CD14-positive monocyte (primary cell): ENCODE measurements around the gene STK38L. TPM values are rescaled to one million over a fixed set of nuclear protein-coding genes. Genes with fewer than 3 reads are reported as not detected.

Experiments used
- DNase-seq, 3 donors: peaks; one replicate each; pipeline ENCODE4 v3.0.0-alpha.2; 2011 to 2022
- H2AFZ ChIP-seq: 2 replicates; pipeline ENCODE4 v1.6.0; 2012; ENCODE audit warnings: mild to moderate bottlenecking, low read depth, low read length, inconsistent platforms; ENCODE audit not compliant: insufficient read depth, poor library complexity, severe bottlenecking
- H3K27ac ChIP-seq, 2 donors: 1 replicate in 1 of 2; 2 replicates in 1 of 2; pipeline ENCODE4 v1.5.1; 2012 to 2013; ENCODE audit warnings: low read length in 2 of 2, control low read depth in 1 of 2, inconsistent platforms in 1 of 2, low read depth in 1 of 2, mild to moderate bottlenecking in 1 of 2
- H3K27me3 ChIP-seq, 2 donors: one replicate each; pipeline versions ENCODE4 v1.6.0 to v1.6.1; 2011 to 2013; ENCODE audit warnings: low read length in 2 of 2; ENCODE audit not compliant: control insufficient read depth in 2 of 2, insufficient read depth in 2 of 2
- H3K36me3 ChIP-seq, 2 donors: replicated peaks in 1 of 2; 1 replicate in 1 of 2; 2 replicates in 1 of 2; pipeline versions ENCODE4 v1.5.1 to v1.6.1; 2012 to 2013; ENCODE audit warnings: low read length in 2 of 2, control low read depth in 1 of 2, inconsistent platforms in 1 of 2, mild to moderate bottlenecking in 1 of 2; ENCODE audit not compliant: insufficient read depth in 2 of 2, control insufficient read depth in 1 of 2
- H3K4me1 ChIP-seq, 2 donors: 1 replicate in 1 of 2; 2 replicates in 1 of 2; pipeline versions ENCODE4 v1.5.1 to v1.6.1; 2012 to 2013; ENCODE audit warnings: low read length in 2 of 2, control low read depth in 1 of 2, inconsistent platforms in 1 of 2, mild to moderate bottlenecking in 1 of 2, moderate library complexity in 1 of 2; ENCODE audit not compliant: insufficient read depth in 2 of 2, control insufficient read depth in 1 of 2
- H3K4me2 ChIP-seq: replicated peaks from 2 replicates; pipeline ENCODE3; 2012; ENCODE audit warnings: low read length, moderate library complexity, mild to moderate bottlenecking; ENCODE audit not compliant: poor library complexity, severe bottlenecking; ENCODE audit errors: extremely low read depth
- H3K4me3 ChIP-seq, 3 experiments: fragments of 200-600 bp in 1 of 3; sonication (generic) in 1 of 3; replicated peaks in 1 of 3; 1 replicate in 2 of 3; 2 replicates in 1 of 3; pipeline ENCODE4 v1.5.1; 2011 to 2013; ENCODE audit warnings: low read length in 3 of 3, mild to moderate bottlenecking in 3 of 3, control low read depth in 2 of 3, low read depth in 2 of 3, inconsistent platforms in 1 of 3, moderate library complexity in 1 of 3
- H3K79me2 ChIP-seq: 2 replicates; pipeline ENCODE4 v1.6.0; 2012; ENCODE audit warnings: mild to moderate bottlenecking, control low read depth, inconsistent platforms, low read length, moderate library complexity; ENCODE audit not compliant: insufficient read depth
- H3K9ac ChIP-seq: 2 replicates; pipeline ENCODE4 v1.6.0; 2017; ENCODE audit warnings: low read length, mild to moderate bottlenecking; ENCODE audit not compliant: insufficient read depth, poor library complexity, severe bottlenecking
- H3K9me3 ChIP-seq, 2 donors: replicated peaks in 1 of 2; 1 replicate in 1 of 2; 2 replicates in 1 of 2; pipeline versions ENCODE4 v1.5.1 to v1.6.1; 2012 to 2013; ENCODE audit warnings: low read length in 2 of 2, control low read depth in 1 of 2; ENCODE audit not compliant: control insufficient read depth in 1 of 2, insufficient read depth in 1 of 2
- H4K20me1 ChIP-seq: 2 replicates; pipeline ENCODE4 v1.6.0; 2012; ENCODE audit warnings: mild to moderate bottlenecking, low read length, control low read depth, moderate library complexity; ENCODE audit not compliant: insufficient read depth
- H3K27ac Mint-ChIP-seq, 7 donors: one replicate each; pipeline ENCODE4 v1.8.0; 2020; ENCODE audit warnings: mild to moderate bottlenecking in 7 of 7, mixed read lengths in 7 of 7, moderate library complexity in 6 of 7, inconsistent platforms in 2 of 7
- H3K27me3 Mint-ChIP-seq, 3 donors: one replicate each; pipeline ENCODE4 v1.8.0; 2021 to 2022; ENCODE audit warnings: low read depth in 3 of 3, mild to moderate bottlenecking in 3 of 3, mixed read lengths in 3 of 3, moderate library complexity in 3 of 3, inconsistent platforms in 1 of 3
- H3K36me3 Mint-ChIP-seq, 2 donors: one replicate each; pipeline ENCODE4 v1.8.0; 2020; ENCODE audit warnings: mixed read lengths in 2 of 2, inconsistent platforms in 1 of 2, mild to moderate bottlenecking in 1 of 2
- H3K4me1 Mint-ChIP-seq: one replicate; pipeline ENCODE4 v1.8.0; 2020; ENCODE audit warnings: mild to moderate bottlenecking, mixed read lengths
- H3K4me3 Mint-ChIP-seq, 2 donors: one replicate each; pipeline ENCODE4 v1.8.0; 2020; ENCODE audit warnings: mild to moderate bottlenecking in 2 of 2, mixed read lengths in 2 of 2, moderate library complexity in 1 of 2
- H3K9me3 Mint-ChIP-seq, 7 donors: one replicate each; pipeline ENCODE4 v1.8.0; 2020 to 2022; ENCODE audit warnings: mixed read lengths in 7 of 7, mild to moderate bottlenecking in 6 of 7, moderate library complexity in 6 of 7, inconsistent platforms in 2 of 7
- CTCF ChIP-seq: fragments of 200-600 bp; IDR thresholded peaks from one replicate; pipeline ENCODE4 v1.8.0; 2022; ENCODE audit warnings: antibody characterized with exemption, mild to moderate bottlenecking
- WGBS: methylation state at CpG from one replicate; pipeline ENCODE4 v1.1.5; 2013; ENCODE audit warnings: missing lambda C conversion rate; ENCODE audit not compliant: insufficient coverage; 5-methylcytosine and 5-hydroxymethylcytosine counted together
- intact Hi-C, 2 donors: fragments of 100-400 bp; cut with micrococcal nuclease; formaldehyde crosslinking; loops; one replicate each; pipeline versions ENCODE4 v1.15.0 to v1.15.1; 2023
- polyA plus RNA-seq, 3 donors: library from polyadenylated mRNA; depleted of rRNA in 1 of 3; unstranded in 2 of 3; stranded (reverse) in 1 of 3; fragments of 300-500 nt in 2 of 3; fragments of >200 nt in 1 of 3; fragmentation: Illumina TruSeq in 2 of 3; gene quantifications; 1 replicate in 2 of 3; 2 replicates in 1 of 3; pipeline ENCODE4 v1.2.3, GENCODE V29; 2012 to 2021

Gene STK38L
- polyA plus RNA-seq, 3 donors = 20.0 to 29.5 (median 20.5) TPM

- Mint-ChIP-seq H3K36me3 (peaks cover 0 to 5% of the 10 kb centered on the region in 2 donors), H3K27ac (peak overlapping the region in 1 of 7 donors; percentile 18), H3K4me3 (peak overlapping the region; percentile 89 to 93), H3K27me3 (peaks cover 11 to 31% (median 16%) of the 10 kb centered on the region in 3 donors), H3K4me1 (peaks cover 26% of the 10 kb centered on the region), H3K9me3 (peaks cover 0 to 2% (median 0%) of the 10 kb centered on the region in 7 donors)
- H3K27ac ChIP-seq = no peak overlapping the region
- H3K4me2 ChIP-seq = peak overlapping the region; percentile 87
- peak overlapping the region in 2 of 3 experiments; percentile 57 to 83 for H3K4me3 ChIP-seq
- H4K20me1 ChIP-seq = no peaks in the 10 kb centered on the region
- DNase-seq = peak in 1 of 3 donors; percentile 21
- H3K9ac ChIP-seq = no peak overlapping the region
- H3K79me2 ChIP-seq = no peaks in the 10 kb centered on the region
- H3K4me1 ChIP-seq = peaks cover 25 to 34% of the 10 kb centered on the region in 2 donors
- no peaks in the 10 kb centered on the region for H3K36me3 ChIP-seq
- intact Hi-C loops = no loop called here
- H2AFZ ChIP-seq = peak overlapping the region; percentile 93
- H3K9me3 ChIP-seq = no peaks in the 10 kb centered on the region
- no CpG with 5 or more reads among the region's 7 CpGs for WGBS
- TF ChIP-seq CTCF = no peak
- H3K27me3 ChIP-seq = peaks cover 12 to 16% of the 10 kb centered on the region in 2 donors
These were observed 90.1 kb downstream of the STK38L start for GRCh38 chr12:27334042-27334720.

GRCh38 chr12:27334721-27335082, 90.6 kb downstream of the STK38L start:
- Mint-ChIP-seq H3K4me1 (peaks cover 26% of the 10 kb centered on the region), H3K9me3 (peaks cover 0 to 2% (median 0%) of the 10 kb centered on the region in 7 donors), H3K27me3 (peaks cover 11 to 31% (median 16%) of the 10 kb centered on the region in 3 donors), H3K4me3 (no peak overlapping the region), H3K36me3 (peaks cover 0 to 5% of the 10 kb centered on the region in 2 donors), H3K27ac (no peak overlapping the region)
- Histone ChIP-seq H3K36me3 (no peaks in the 10 kb centered on the region), H3K9ac (no peak overlapping the region), H3K9me3 (no peaks in the 10 kb centered on the region), H3K4me3 (no peak overlapping the region), H4K20me1 (no peaks in the 10 kb centered on the region), H3K4me1 (peaks cover 25 to 34% of the 10 kb centered on the region in 2 donors), H3K27me3 (peaks cover 12 to 16% of the 10 kb centered on the region in 2 donors), H2AFZ (no peak overlapping the region), H3K79me2 (no peaks in the 10 kb centered on the region), H3K27ac (no peak overlapping the region), H3K4me2 (no peak overlapping the region)
- WGBS = 100% methylated on average over 2 of the region's 6 CpGs
- DNase-seq = no peak
- intact Hi-C loops = no loop called here
- no peak for TF ChIP-seq CTCF
